IPS-15b (cell line): ENCODE data around the gene OR52L1.
"Not testable (repeated sequence)": the region's sequence is repeated elsewhere in the genome, so short reads cannot be mapped to it uniquely, and the experiment has no call there.

Experiments
- H3K27me3 ChIP-seq: one replicate; pipeline ENCODE4 v1.6.1; 2013; ENCODE audit warnings: low read length; ENCODE audit not compliant: control insufficient read depth, insufficient read depth
- H3K36me3 ChIP-seq: one replicate; pipeline ENCODE4 v1.6.1; 2013; ENCODE audit warnings: low read length; ENCODE audit not compliant: control insufficient read depth, insufficient read depth
- H3K4me1 ChIP-seq: one replicate; pipeline ENCODE4 v1.6.1; 2013; ENCODE audit warnings: mild to moderate bottlenecking, low read length; ENCODE audit not compliant: control insufficient read depth, insufficient read depth
- H3K4me3 ChIP-seq: one replicate; pipeline ENCODE4 v1.5.1; 2013; ENCODE audit warnings: low read depth, low read length
- H3K9ac ChIP-seq: one replicate; pipeline ENCODE4 v1.6.1; 2013; ENCODE audit warnings: low read depth, mild to moderate bottlenecking, low read length
- H3K9me3 ChIP-seq: one replicate; pipeline ENCODE4 v1.6.1; 2013; ENCODE audit warnings: mild to moderate bottlenecking, low read length; ENCODE audit not compliant: control insufficient read depth, insufficient read depth

Gene OR52L1

GRCh38 chr11:5992604-5993251 lies 5.9 kb upstream of the OR52L1 start:
- H3K4me1 ChIP-seq, result no peaks in the 10 kb centered on the region
- H3K4me3 ChIP-seq, result no peak overlapping the region
- no peaks in the 10 kb centered on the region for H3K27me3 ChIP-seq
- H3K9me3 ChIP-seq, result no peaks in the 10 kb centered on the region
- H3K36me3 ChIP-seq, result no peaks in the 10 kb centered on the region
- H3K9ac ChIP-seq, result no peak overlapping the region

- Histone ChIP-seq H3K9ac (no peak overlapping the region), H3K36me3 (no peaks in the 10 kb centered on the region), H3K4me3 (no peak overlapping the region), H3K9me3 (no peaks in the 10 kb centered on the region), H3K4me1 (no peaks in the 10 kb centered on the region), H3K27me3 (no peaks in the 10 kb centered on the region)
Observed at GRCh38 chr11:5992150-5992549, 5.4 kb upstream of the OR52L1 start.

- H3K36me3 ChIP-seq, result no peaks in the 10 kb centered on the region
- no peak overlapping the region for H3K9ac ChIP-seq
- no peak overlapping the region for H3K4me3 ChIP-seq
- H3K27me3 ChIP-seq, result no peaks in the 10 kb centered on the region
- no peaks in the 10 kb centered on the region for H3K9me3 ChIP-seq
- no peaks in the 10 kb centered on the region for H3K4me1 ChIP-seq
Observed at GRCh38 chr11:5989203-5989602, 2.4 kb upstream of the OR52L1 start.

GRCh38 chr11:5983443-5983842 lies 3.3 kb downstream of the OR52L1 start:
- no peak overlapping the region for H3K4me3 ChIP-seq
- no peaks in the 10 kb centered on the region for H3K27me3 ChIP-seq
- H3K9ac ChIP-seq, result no peak overlapping the region
- H3K4me1 ChIP-seq, result no peaks in the 10 kb centered on the region
- H3K36me3 ChIP-seq, result no peaks in the 10 kb centered on the region
- peaks cover 4% of the 10 kb centered on the region for H3K9me3 ChIP-seq

- Histone ChIP-seq H3K4me1 (no peaks in the 10 kb centered on the region), H3K9me3 (peaks cover 3% of the 10 kb centered on the region), H3K36me3 (no peaks in the 10 kb centered on the region), H3K4me3 (no peak overlapping the region), H3K27me3 (no peaks in the 10 kb centered on the region), H3K9ac (no peak overlapping the region)
Observed at GRCh38 chr11:5973530-5973929, 13.3 kb downstream of the OR52L1 start.

- Histone ChIP-seq H3K4me1 (no peaks in the 10 kb centered on the region), H3K36me3 (no peaks in the 10 kb centered on the region), H3K9ac (no peak within 1 kb of the TSS), H3K9me3 (peaks cover 6% of the 10 kb centered on the region), H3K4me3 (no peak within 1 kb of the TSS), H3K27me3 (no peaks in the 10 kb centered on the region)
Observed at GRCh38 chr11:5968394-5968793, 18.4 kb downstream of the OR52L1 start, which contains the start of gene OR56A5. OR56A5 (minus strand) TSS chr11:5968494; CDS start chr11:5968494, 0 bp downstream.

GRCh38 chr11:5967708-5968107 lies 19.1 kb downstream of the OR52L1 start:
- Histone ChIP-seq H3K9ac (no peak overlapping the region), H3K4me3 (no peak overlapping the region), H3K27me3 (no peaks in the 10 kb centered on the region), H3K36me3 (no peaks in the 10 kb centered on the region), H3K9me3 (peaks cover 6% of the 10 kb centered on the region), H3K4me1 (no peaks in the 10 kb centered on the region)

- no peak overlapping the region for H3K4me3 ChIP-seq
- peaks cover 6% of the 10 kb centered on the region for H3K9me3 ChIP-seq
- no peaks in the 10 kb centered on the region for H3K4me1 ChIP-seq
- H3K36me3 ChIP-seq, result no peaks in the 10 kb centered on the region
- no peaks in the 10 kb centered on the region for H3K27me3 ChIP-seq
- H3K9ac ChIP-seq, result no peak overlapping the region
Observed at GRCh38 chr11:5966958-5967357, 19.8 kb downstream of the OR52L1 start.

GRCh38 chr11:5960704-5961320 lies 26.0 kb downstream of the OR52L1 start:
- not testable (repeated sequence) for H3K4me3 ChIP-seq, H3K36me3 ChIP-seq, H3K4me1 ChIP-seq, H3K9ac ChIP-seq, H3K27me3 ChIP-seq, H3K9me3 ChIP-seq

- H3K9me3 ChIP-seq, result no peaks in the 10 kb centered on the region
- H3K4me1 ChIP-seq, result no peaks in the 10 kb centered on the region
- H3K9ac ChIP-seq, result no peak overlapping the region
- H3K4me3 ChIP-seq, result no peak overlapping the region
- H3K27me3 ChIP-seq, result no peaks in the 10 kb centered on the region
- no peaks in the 10 kb centered on the region for H3K36me3 ChIP-seq
Observed at GRCh38 chr11:5955586-5955985, 31.2 kb downstream of the OR52L1 start.

GRCh38 chr11:5941951-5942350 lies 44.8 kb downstream of the OR52L1 start, which contains the start of gene OR56A3:
OR56A3 (plus strand) TSS chr11:5942251; CDS start chr11:5947347, 5,096 bp downstream.
- Histone ChIP-seq H3K36me3 (no peaks in the 10 kb centered on the region), H3K9ac (no peak within 1 kb of the TSS), H3K27me3 (no peaks in the 10 kb centered on the region), H3K9me3 (no peaks in the 10 kb centered on the region), H3K4me3 (no peak within 1 kb of the TSS), H3K4me1 (no peaks in the 10 kb centered on the region)

- Histone ChIP-seq H3K4me3 (no peak overlapping the region), H3K27me3 (no peaks in the 10 kb centered on the region), H3K4me1 (no peaks in the 10 kb centered on the region), H3K9ac (no peak overlapping the region), H3K36me3 (no peaks in the 10 kb centered on the region), H3K9me3 (no peaks in the 10 kb centered on the region)
Observed at GRCh38 chr11:5940748-5941147, 46.0 kb downstream of the OR52L1 start.
